ENCODE measurements around the gene KCNB1.

The KCNB1 gene

DNA sequence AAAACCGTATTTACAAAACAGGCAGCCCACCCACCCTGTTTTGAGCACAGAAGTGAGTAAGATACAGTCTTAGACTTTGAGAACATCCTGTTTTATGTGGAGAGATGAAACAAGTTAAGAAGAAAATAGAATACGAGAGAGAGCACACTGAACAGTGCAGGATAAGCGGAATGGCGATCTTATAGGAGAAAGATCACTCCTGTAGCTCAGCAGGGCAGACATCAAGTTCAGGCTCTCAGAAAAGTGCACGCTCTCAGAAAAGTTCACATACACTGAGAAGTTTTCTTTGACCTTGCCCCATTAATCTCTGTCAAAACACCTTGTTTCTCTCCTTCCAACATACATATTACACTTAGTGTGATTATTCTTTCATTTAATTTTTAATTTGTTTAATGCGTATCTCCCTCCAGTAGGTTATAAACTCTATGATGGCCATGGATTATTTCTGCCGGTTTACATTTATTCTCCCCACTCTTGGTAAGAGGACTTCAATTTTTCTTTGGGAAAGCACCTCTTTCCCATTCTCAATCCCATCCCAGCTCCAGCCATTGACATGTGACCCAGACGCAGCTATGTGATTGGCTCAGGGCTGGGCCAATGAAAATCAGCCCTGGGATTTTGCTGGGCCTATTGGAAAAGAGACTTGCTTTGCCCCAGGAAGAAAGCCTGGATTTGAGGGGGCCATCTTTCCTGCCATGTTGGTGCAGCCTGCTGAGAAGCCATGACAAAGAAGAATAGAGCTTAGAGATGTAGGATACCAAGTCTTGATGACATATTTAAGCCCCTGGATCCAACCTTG, 16.2 kb downstream of the KCNB1 start:
- DNase-seq: no peak

DNA sequence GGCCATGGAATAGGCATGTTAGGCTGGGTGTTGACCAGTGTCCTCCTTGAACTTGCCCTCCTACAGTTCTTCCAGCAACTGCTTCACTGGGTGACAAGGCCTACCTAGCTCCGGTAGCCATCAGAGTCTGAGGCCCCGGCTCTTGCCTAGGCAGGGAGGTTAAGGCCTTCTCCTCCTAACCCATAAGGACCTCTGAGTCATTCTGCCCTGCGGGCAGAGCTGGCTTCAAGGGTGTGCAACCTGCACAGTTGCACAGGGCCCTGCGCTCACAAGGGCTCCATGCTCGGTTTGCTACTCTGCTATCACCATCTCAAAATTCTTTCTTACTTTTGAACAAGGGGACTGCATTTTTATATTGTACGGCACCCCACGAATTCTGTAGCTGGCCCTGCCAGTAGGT, 17.9 kb downstream of the KCNB1 start:
- DNase-seq: no peak

DNA sequence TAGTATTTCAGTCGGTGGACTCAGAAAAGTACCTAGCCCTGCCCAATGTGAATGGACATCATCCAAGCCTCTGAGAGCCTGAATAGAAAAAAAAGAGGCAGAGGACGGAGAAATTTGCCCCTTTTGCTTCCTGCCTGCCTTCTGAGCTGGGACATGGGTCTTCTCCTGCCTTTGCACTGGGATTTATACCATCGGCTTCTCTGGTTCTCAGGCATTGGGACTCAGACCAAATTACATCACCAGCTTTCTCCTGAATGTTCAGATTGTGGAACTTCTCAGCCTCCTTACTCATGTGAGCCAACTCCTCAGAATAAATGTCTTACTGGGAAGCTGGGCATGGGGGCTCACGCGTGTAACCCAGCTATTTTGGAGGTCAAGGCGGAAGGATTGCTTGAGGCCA, 19.8 kb downstream of the KCNB1 start:
- DNase-seq: no peak

DNA sequence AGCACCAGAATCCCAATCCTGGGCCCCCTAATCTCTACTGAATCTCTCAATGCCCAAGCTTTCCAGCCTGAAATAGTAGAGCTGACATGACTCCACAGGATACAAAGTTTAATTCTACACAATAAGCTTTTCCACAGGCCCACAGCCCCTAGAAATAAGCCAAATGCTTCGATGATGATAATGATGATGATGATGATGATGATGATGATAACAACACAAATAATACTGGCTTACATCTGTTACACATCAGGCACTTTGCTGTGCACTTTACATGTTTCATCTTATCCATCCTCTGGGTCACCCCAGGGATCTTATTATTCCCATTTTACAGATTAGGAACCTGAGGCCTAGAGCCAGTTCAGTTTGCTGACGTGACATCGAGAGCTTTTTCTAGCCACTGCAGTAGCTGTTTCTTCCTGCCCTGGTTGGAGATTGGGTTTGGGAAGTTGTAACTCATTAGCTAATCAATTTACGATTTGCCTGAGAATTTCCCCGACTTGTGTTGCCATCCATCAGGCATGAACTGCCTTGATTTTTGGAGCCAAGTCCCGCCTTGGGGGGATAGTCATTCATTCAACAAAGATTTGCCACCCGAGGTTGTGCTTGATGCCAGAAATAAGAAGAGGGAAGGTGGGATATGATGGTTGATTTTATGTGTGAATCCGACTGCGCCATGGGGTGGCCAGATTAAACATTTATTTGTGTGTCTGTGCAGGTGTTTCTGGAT, 20.4 kb downstream of the KCNB1 start:
- DNase-seq: no peak

DNA sequence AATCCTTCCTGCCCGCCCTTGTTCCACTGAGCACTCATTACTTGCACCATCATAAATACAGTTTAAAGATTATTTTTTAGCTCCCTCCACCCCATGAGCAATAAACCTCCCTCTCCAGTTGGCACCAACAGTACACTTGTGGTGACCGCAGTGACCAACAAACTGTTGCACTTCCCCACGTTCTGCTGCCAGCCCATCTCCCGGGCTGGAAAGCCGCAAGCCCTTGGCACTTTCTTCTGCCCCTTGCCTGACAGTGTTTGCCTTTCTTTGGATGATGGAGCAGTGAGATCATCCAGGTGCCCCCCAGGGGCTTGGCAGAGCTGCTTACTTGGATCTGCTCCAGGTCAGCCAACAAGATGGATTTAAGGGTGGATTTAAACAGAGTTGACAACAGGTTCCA, 21.6 kb downstream of the KCNB1 start:
- DNase-seq: no peak

DNA sequence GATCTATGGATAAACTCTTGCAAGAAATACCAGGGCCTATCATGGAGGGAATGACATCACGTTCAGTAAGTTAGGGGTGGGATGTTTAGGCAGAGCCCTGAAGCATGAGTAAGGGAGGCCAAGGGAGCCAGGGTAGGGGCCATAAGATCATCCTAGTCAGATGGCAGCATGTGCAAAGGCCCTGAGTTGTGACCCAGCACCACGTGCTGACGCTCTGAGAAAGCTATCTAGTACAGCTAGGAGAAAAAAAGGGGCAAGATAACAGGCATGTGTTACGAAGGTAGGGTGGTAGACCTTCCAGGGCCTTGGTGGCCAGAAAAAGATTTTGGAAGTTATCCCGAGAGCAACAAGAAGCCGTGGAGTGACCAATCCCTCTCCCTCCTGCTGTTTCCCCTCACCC, 22.3 kb downstream of the KCNB1 start:
- no peak for DNase-seq

DNA sequence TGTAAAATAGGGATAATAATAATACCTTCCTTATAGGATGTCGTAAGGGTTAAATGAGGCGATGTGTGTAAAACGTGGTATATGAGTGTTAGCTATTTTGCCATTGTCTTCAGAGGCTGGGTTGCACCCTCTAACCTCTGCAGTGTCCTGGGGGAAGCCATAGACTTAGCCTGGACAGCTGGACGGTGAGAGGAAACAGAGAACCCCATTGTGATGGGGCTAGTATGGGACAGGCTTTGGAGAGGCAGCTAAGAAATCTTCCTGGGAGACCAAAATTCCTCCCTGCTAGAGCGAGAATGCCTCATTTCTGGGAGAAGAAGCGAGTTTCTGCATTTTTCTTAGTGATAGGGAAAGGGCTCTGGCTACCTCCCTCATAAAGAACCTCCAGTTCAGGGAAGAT, 22.8 kb downstream of the KCNB1 start:
- no peak for DNase-seq

DNA sequence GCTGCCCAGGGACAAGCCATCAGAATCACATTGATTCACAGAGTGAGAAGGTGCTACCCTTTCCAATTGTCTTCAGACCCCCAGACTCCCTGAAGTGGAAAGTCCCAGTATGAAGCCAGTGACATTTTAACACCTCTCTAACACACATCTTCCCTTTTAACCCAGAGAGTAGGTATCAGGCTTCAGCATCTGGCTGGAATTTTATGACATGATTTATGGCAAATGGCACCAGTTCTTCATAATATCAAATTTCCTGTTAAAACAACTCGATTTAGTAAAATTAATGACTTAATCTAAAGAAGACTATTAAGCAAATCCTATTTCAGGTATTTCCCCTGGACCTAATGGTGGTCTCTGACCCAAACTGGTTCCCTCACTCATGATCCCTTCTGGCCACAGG, 25.0 kb downstream of the KCNB1 start:
- no peak for DNase-seq

DNA sequence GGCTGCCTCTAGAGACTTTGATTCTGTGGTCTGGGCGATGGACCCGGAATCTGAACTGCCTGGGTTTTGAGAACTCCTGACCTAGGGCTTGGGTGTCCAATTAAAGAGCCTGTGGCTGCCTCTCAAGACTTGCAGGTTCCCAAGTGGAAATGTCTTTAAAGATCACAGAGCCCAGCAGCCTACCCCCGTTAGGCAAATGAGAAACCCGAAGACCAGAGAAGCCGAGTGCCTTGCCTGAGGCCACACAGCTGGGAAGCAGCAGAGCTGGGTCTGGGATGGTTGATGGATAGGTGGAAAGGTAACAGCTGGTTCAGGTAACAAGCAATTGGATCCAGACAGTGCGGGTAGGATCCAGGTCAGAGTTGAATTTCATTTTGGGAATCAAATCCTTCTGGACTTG, 25.8 kb downstream of the KCNB1 start:
- no peak for DNase-seq

DNA sequence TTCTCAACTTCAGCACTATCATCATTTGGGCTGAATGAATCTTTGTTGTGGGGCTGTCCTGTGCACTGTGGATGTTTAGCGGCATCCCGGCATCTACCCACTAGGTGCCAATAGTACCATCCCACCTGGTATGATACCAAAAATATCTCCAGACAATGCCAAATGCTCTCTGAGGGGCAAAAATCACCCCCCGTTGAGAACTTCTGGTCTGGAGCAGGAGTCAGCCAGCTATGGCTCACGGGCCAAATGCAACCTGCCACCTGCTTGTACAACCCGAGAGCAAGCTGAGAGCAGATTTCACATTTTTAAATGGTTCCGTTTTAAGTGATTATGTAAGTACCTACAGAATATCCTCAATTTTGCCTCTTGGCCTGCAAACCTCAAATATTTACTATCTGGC, 26.8 kb downstream of the KCNB1 start:
- no peak for DNase-seq

DNA sequence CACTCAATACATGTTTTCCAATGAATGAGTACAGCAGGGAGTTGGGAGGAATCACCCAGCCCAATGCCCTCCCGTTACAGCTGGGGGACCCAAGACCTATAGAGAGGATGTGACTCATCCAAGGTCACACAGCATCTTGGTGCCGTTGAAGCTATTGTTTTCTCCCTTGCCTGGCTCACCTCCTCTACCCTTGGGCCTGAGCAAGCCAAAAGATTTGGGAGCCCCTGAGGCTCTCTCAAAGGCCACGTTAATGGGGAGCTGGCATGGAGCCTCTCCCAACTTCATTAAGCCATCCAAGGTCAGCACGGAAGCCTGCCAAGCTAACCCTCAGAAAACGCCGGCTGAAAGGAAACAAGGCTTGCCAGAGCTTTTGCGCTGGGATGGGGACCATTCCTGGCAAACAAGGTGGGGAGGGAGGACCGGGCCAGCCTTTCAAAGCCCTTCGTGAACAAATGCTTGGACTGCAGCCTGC, 30.4 kb downstream of the KCNB1 start:
- DNase-seq: no peak

DNA sequence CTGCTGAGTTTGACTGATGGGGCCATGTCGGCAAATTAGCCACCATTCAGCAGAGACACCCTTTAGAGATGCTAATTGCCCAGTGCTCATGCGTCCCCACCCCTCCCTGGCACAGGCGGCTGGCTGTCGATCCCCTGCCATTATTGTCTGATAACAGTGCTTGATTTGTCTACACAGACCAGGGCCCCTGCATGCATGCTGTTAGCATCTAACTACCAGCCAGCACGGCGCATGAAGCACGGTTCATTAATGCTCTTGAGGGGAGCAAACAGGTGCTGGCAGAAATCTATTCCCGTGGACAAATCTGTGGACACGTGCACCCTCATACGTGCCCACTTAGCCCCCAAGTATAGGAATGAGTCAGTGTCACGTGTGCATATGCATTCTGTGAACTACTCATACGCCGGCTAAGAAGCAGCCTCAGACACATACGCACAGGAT, 32.2 kb downstream of the KCNB1 start:
- DNase-seq: no peak

DNA sequence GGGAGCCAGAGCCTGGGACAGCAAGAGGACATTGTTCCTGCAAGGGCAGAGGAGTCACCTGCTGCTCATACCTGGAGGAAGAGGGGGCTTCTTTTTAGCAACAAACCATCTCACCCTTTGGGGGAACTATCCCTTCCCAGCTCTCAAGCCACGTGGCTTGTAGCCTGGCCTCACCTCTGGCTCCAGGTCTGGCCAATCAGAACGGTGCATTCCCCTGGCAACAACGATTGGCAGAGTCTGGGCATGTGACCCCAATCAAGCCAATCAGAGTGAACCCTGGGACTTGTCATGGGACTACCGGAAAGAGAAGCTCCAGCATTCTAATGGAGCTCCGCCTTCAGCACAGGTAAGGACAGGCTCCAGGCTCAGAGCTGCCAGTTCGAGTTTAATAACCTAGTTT, 33.6 kb downstream of the KCNB1 start:
- no peak for DNase-seq

DNA sequence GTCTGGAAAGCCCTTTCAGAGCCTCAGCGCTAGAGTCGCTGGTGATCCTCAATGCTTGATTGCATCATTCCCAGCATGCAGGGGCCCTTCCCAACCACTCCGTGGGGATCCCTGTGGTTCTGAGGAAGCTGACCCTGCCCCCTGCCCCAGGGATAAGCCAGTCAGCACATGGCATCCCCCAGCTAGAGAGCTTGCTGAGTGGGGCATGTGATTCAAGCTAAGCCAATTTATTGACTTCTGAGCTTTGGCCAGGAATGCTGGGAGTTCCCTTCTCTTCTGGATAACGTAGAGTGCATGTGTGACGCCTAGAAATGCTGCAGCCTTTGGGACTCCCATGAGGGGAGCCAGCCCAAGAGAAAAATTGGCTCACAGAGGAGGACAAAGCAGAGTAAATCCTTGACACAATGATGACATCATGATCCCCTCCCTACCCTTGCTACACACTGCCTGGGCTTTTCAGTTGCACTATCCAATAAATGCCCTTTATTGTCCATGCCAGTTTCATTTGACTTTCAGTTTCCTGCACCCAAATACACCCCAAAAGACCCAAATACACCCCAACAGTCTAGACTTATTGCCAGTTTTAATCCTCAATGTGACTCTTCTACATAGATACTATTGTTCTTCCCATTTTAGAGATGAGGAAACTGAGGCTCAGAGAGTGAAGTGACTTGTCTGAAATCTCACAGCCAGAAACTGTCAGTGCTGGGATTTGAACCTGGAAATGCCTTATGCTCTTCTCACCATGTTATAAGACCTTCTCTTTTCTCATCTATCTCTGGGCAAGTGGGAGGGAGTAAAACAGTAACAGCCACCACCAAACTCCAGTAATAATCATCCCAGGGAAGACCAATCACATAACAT, 34.3 kb downstream of the KCNB1 start:
- DNase-seq: no peak

DNA sequence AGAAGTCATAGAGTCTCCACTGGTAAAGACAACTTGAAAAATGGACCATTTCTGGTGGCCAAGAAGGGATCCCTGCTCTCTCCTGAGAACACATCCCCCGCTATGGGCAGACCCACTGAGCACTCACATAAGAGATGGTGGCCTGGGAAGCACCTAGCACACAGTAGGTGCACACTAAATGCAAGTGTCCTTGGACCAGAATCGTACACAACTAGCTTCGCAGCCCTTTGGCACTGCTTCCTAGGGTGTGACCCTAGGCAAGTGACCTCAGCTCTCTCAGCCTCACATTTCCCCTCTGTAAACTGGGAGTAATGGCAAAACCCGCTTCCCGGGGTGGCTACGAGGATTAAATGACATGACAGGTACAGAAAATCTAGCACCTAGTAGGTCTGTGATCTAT, 35.1 kb downstream of the KCNB1 start:
- DNase-seq: no peak

DNA sequence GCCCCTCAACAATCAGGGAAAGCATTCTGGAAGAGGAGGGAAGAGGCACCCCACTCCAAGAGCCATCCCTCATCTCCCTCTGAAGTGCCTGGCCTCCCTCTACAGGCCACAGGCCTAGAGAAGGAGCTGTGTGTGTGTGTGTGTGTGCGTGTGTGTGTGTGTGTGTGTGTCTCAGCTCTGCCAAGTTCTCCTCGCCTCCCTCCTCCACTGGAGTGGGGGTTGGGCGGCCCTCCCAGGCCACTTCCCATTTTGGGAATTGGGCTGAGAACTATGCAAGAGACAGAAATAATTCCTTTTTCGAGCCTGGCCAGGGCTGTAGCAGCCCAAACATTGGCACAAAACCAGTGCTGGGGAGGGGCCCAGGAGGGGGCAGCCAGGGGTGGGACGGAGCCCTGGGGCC, 35.7 kb downstream of the KCNB1 start:
- no peak for DNase-seq

DNA sequence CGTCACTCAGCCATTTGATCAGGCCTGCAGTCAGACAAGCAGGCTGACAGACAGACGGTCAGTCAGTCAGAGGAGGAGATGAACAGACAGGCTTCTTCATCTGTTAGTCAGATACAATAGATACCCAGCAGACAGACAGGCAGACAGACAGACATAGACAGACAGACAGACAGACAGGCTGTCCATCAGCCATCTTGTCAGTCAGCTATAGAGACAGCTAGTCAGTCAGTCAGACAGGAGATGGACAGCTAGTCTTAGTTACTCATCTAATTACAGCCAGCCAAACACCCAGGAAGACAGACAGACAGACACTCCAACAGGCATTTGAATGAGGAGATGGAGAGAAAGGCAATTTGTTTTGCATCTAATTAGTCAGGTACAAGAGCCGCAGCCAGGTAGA, 36.4 kb downstream of the KCNB1 start:
- DNase-seq: no peak

DNA sequence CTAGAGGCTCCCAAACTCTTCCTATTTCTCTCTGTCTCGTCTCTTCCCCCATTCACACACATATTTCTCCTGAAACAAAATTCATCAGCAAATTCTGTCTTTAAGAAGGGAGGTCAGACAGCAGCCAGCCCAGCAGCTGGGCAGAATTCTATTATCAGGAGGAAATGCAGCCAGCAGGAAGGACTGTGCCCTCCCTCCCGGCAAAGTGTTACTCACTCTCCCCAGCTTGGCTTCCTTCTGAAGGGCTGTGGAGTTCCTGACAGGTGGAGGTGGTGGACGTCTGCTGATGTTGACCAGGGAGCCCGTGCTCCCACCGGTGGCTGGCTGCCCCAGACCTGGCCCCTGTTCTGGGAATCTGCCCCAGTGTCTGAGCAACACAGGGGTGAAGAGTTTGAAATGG, 37.3 kb downstream of the KCNB1 start:
- DNase-seq: no peak

DNA sequence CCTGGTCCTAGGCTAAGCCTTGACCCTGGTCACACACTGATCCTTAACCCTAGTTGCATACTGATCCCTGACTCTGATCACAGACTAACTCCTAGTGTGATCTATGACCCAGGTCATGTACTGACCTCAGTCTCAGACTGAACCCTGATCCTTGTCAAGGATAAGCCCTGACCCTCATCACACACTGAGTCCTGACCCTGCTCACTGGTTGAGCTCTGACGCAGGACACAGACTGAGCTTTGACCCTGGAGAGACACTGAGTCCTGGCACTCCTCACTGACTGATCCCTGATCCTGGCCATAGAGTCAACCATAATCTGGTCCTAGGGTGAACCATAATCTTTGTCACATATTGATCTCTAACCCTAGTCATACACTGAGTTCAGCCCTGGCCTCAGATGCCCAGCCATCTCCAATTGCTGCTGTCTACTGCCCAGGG, 37.9 kb downstream of the KCNB1 start:
- DNase-seq: no peak

DNA sequence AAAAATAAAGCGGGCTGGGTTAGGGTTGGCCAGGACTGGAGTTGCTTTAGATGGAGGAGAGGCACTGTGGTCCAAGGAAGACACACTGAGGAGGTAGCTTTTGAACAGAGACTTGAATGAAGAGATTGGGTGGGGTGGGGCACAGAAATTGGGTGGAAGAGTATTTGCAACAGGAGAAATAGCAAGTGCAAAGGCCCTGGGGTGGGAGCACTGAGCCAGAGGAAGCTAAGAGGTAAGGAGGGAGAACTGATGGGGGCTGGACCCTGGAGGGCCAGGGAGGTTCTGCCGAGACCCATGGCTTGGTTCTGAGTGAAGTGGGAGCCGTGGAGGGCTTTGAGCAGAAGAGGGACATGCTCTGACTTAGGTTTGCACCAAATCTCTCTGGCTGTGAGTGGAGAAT, 45.4 kb downstream of the KCNB1 start:
- no peak for DNase-seq

DNA sequence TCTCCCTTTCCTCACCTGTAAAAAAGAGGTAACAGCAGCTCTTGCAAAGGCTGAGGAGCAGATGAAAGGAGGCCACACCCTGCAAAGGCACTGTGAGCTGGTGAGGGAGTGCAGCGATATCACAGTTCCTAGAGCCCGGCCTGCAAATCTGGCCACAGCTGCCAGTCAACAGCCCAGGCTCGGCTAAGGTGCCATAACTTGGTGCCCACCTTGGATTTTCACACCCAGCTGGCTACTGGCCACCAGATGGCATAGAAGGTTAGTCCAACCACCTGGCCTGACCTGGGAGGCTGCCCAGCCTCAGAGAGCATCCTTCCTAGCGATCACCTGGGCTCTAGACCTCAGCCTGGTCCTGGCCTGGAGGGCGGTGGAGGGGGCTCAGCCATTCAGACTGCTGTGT, 46.8 kb downstream of the KCNB1 start:
- no peak for DNase-seq

DNA sequence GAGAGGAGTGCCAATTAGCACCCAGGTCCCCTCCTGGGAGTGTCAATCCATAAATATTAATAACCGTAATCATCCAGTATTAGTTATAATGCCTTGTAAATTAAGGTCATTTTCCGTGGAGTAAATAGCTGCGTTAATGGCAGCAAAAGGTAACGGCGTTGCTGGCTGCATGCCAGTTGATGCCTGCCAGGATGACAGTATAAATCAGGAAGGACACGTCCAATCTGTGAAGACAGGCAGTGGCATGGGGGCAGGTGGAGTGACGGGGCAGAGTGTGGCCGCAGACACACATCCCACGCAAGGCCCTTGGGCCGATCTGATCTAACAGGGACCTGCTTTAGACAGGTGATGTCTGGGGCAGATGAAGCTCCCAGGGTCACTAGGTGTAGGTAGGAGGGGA, 49.1 kb downstream of the KCNB1 start:
- no peak for DNase-seq

DNA sequence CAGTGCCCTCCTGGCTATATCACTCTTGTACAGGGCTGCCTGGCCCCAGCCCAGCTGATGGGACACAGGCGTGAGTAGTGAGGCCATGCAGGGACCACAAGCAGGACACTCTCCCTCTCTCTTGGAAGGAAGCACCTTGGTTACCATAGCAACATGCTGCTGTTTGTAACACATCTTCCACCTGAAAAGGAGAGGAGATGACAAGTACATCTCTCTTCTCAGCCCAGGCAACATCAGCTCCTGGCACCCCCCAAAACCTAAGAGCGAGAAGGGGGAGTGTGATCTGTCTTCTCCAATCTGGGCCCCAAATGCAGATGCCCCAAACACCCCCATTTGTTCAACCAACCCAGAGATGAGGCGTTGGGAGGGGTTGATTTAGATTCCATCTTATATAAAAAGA, 49.9 kb downstream of the KCNB1 start:
- DNase-seq: no peak

DNA sequence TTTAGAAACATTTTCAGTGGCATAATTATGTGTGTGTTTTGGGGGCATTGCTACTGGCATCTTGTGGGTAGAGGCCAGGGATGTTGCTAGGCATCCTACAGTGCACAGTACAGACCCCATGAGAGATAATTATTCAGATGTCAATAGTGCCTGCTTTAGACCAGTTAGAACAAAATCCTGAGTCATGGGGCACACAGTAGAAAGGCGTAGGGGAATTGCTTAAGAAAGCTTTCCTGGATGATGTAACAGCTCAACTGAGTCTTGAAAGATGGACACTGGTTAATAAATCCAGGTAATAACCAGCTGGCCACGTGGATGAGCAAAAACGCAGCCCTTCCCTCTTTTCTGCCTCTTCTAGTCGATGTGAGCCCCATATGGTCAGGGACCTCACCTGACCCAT, 51.1 kb downstream of the KCNB1 start:
- DNase-seq: no peak

Measured in stimulated activated CD4-positive, alpha-beta T cell treated with anti-CD3 and anti-CD28 coated beads, Interleukin-2, amount 100 ng/mL, for 48 hours (primary cell).